Iris pigment epithelial cell (primary cell): ENCODE results near the gene SPACA7.

Experiments
- DNase-seq: peaks from one replicate; pipeline ENCODE4 v3.0.0-alpha.2; 2011; ENCODE audit warnings: low read depth

Gene SPACA7

GRCh38 chr13:112376050-112376681, at the start of gene SPACA7:
TSS of gene SPACA7 (plus strand) at chr13:112376355. CDS start at chr13:112376386, 31 bp downstream.
- no peak for DNase-seq

- DNase-seq = no peak
These were observed 49.3 kb upstream of the SPACA7 start for GRCh38 chr13:112326821-112327370.

- no peak for DNase-seq
These were observed 47.2 kb upstream of the SPACA7 start for GRCh38 chr13:112328936-112329335.

- no peak for DNase-seq
These were observed 46.8 kb upstream of the SPACA7 start for GRCh38 chr13:112329376-112329775.

GRCh38 chr13:112330066-112330465, 46.1 kb upstream of the SPACA7 start:
- DNase-seq = no peak

GRCh38 chr13:112330479-112331381, 45.4 kb upstream of the SPACA7 start:
- no peak for DNase-seq

- DNase-seq = no peak
These were observed 44.5 kb upstream of the SPACA7 start for GRCh38 chr13:112331675-112332074.

- no peak for DNase-seq
These were observed 43.4 kb upstream of the SPACA7 start for GRCh38 chr13:112332727-112333126.

GRCh38 chr13:112333756-112334543, 42.2 kb upstream of the SPACA7 start:
- no peak for DNase-seq

GRCh38 chr13:112335135-112335534, 41.0 kb upstream of the SPACA7 start:
- no peak for DNase-seq

- DNase-seq = no peak
These were observed 34.7 kb upstream of the SPACA7 start for GRCh38 chr13:112341446-112341845.

GRCh38 chr13:112341976-112342735, 34.0 kb upstream of the SPACA7 start:
- no peak for DNase-seq

- no peak for DNase-seq
These were observed 33.3 kb upstream of the SPACA7 start for GRCh38 chr13:112342841-112343361.

GRCh38 chr13:112343591-112343990, 32.6 kb upstream of the SPACA7 start:
- DNase-seq = no peak

GRCh38 chr13:112345826-112346172, 30.4 kb upstream of the SPACA7 start:
- DNase-seq = no peak

GRCh38 chr13:112346173-112346898, 29.8 kb upstream of the SPACA7 start:
- peak; percentile 2 for DNase-seq

- DNase-seq = no peak
These were observed 29.3 kb upstream of the SPACA7 start for GRCh38 chr13:112346899-112347229.

GRCh38 chr13:112347986-112348385, 28.2 kb upstream of the SPACA7 start:
- no peak for DNase-seq

- no peak for DNase-seq
These were observed 27.4 kb upstream of the SPACA7 start for GRCh38 chr13:112348642-112349345.

- DNase-seq = no peak
These were observed 26.5 kb upstream of the SPACA7 start for GRCh38 chr13:112349681-112350080.
